GM11168 (cell line): Measurements from ENCODE around the gene ST6GALNAC1.

Experiments
- in situ Hi-C: fragments of 300-500 bp; cut with MboI; formaldehyde crosslinking; loops from one replicate; pipeline ENCODE4 v1.12.0; 2022; ENCODE audit warnings: low sequenced_read_pairs; ENCODE audit not compliant: unreplicated experiment

Gene ST6GALNAC1

GRCh38 chr17:76643553-76644148, at the start of gene ST6GALNAC1:
ST6GALNAC1 (minus strand) TSS chr17:76643757; CDS start chr17:76643638, 119 bp downstream.
- in situ Hi-C loops: no loop called here

- in situ Hi-C loops: no loop called here
These were observed 48.0 kb upstream of the ST6GALNAC1 start for GRCh38 chr17:76691379-76692191.

GRCh38 chr17:76690596-76691280, 47.2 kb upstream of the ST6GALNAC1 start:
- in situ Hi-C loops: no loop called here

- in situ Hi-C loops: no loop called here
These were observed 46.3 kb upstream of the ST6GALNAC1 start for GRCh38 chr17:76689859-76690258.

GRCh38 chr17:76688165-76688622, 44.6 kb upstream of the ST6GALNAC1 start:
- in situ Hi-C loops: no loop called here

- in situ Hi-C loops: no loop called here
These were observed 44.0 kb upstream of the ST6GALNAC1 start for GRCh38 chr17:76687298-76688164.

- in situ Hi-C loops: no loop called here
These were observed 43.2 kb upstream of the ST6GALNAC1 start for GRCh38 chr17:76686538-76687297.

- in situ Hi-C loops: no loop called here
These were observed 42.3 kb upstream of the ST6GALNAC1 start for GRCh38 chr17:76685846-76686245.

- in situ Hi-C loops: no loop called here
These were observed 41.8 kb upstream of the ST6GALNAC1 start for GRCh38 chr17:76685366-76685765.

- in situ Hi-C loops: no loop called here
These were observed 41.2 kb upstream of the ST6GALNAC1 start for GRCh38 chr17:76684756-76685155.

- in situ Hi-C loops: no loop called here
These were observed 40.6 kb upstream of the ST6GALNAC1 start for GRCh38 chr17:76683921-76684745.

- in situ Hi-C loops: no loop called here
These were observed 39.6 kb upstream of the ST6GALNAC1 start for GRCh38 chr17:76683011-76683755.

GRCh38 chr17:76682296-76682695, 38.7 kb upstream of the ST6GALNAC1 start:
- in situ Hi-C loops: no loop called here

GRCh38 chr17:76681222-76682137, 37.9 kb upstream of the ST6GALNAC1 start:
- in situ Hi-C loops: no loop called here

GRCh38 chr17:76679239-76679638, 35.7 kb upstream of the ST6GALNAC1 start:
- in situ Hi-C loops: no loop called here

- in situ Hi-C loops: no loop called here
These were observed 34.8 kb upstream of the ST6GALNAC1 start for GRCh38 chr17:76678330-76678729.

- in situ Hi-C loops: no loop called here
These were observed 33.8 kb upstream of the ST6GALNAC1 start for GRCh38 chr17:76677406-76677805.
